ENCODE data around the gene GMPR2. TPM values are rescaled to one million over a fixed set of nuclear protein-coding genes. Genes with fewer than 3 reads are reported as not detected.

The GMPR2 gene
- total and polyA plus RNA-seq, 2 of the 13 experiments (the other 11 are each of a cell fraction or from before 2014, with no cell fraction given), result 210 to 273 TPM

DNA sequence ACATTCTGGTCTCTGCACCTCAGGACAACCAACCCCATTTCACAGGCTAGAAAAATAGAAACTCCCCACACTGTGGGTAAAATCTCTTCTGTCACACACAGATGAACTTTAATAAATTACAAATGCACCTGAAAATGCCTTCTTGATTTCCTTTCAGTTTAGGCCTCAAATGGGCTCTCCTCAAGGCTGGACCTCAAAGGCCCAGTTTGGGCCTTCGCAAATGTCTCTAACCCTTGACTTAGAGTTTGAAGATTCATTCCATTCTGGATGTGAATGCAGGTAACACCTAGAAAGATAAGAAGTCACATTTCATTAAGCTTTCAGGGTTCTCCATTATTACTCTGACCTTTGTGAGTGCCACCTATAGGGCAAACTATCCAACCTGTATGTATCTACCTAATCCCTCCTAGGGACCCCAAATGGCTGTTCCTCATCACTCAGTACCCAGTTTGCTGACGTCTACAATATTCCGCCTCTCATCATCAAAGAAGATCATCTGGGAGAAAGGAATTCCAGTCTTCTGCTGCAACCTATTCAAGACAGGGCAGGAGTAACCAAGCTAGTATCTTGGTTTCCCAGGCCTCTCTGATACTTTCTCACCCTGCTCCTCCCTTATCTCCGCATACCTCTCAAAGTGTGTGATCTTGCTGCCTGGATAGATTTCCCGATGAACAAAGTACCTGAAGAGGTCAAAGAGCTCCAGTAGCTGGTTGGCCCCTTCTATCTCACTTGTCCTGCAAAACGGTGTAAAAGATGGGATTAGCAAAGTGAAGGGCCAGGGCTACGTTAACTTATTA, 18.7 kb upstream of the GMPR2 start (continued):
- TF ChIP-seq KDM5A (IDR thresholded peaks at IDR 0.05; ENCODE audit: borderline replicate concordance, low read length) (peak; percentile 91), NFATC3 (CRISPR knock-in tag; IDR thresholded peaks at IDR 0.05) (0 out of 2 replicates have a peak, but pooled peaks have one; percentile 5)

DNA sequence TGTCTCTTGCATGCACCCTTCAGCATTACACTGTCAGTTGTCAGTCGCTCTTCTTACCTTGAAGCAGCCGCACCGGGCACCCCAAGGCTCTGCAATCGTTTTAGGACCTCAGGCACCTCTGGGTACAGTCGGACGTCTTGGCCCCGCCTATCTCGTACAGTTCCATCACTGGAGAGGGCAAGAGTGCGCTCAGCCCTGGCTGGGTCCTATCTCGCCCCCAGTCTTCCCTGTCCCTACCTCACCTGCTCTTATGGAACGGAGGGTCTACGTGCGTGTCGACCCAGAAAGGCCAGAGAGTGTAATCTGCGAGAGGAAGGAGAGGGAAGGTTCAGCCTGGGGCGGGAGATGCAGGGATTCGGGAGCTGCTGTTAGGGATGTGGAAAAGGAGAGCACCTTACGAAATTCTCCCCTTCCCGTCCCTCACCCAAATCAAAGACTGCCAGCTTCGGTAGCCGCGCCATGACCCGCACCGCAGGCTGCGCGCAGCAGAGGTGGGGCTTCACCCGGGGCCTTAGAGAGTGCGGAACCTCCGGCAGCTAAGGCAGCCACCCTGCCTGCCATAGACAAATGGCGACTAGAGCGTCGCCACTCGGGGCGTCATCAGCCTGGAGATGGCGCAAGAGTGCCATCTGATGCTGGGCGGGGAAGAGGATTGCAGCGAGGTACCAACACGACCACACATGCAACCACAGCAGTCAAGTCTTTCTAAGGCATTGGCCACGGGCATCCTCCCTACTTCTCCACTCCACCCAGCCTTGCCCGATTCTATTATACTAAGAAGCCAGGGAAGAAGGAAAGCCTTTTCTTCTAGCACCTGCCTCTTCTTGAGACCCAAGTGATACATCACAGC, 17.0 kb upstream of the GMPR2 start, which contains the start of gene MDP1:
TSS of gene MDP1 (minus strand) at position 572 of the 850 bp plus-strand sequence. CDS start at position 461, 111 bp downstream.
- in situ Hi-C loops (cut with HindIII; ENCODE audit: extremely low pct_ligation_motif_present, low pct_unique_long_range_greater_than_20kb) (no loop called here), intact Hi-C loops (cut with micrococcal nuclease; ENCODE audit: unreplicated experiment) (loop anchor here (1.0 to 2.0 kb wide), 4 partner anchors 17 to 82 kb away; partner anchors contain the start of genes GMPR2, NEDD8, RABGGTA and TINF2)
- H3K79me2 ChIP-seq (ENCODE audit: insufficient read depth, low read length), result peaks cover 17% of the 10 kb centered on the region
- H3K36me3 ChIP-seq (replicated peaks in 1 of 2; ENCODE audit: control insufficient read depth in 1 of 2, insufficient read depth in 2 of 2, low read length in 2 of 2), result peaks cover 10 to 18% of the 10 kb centered on the region in 2 experiments; a peak in 4 of 5 replicates
- no peaks in the 10 kb centered on the region for H3K9me3 ChIP-seq (ENCODE audit: low read length)
- peak within 1 kb of the TSS; percentile 93 for H3K4me2 ChIP-seq (ENCODE audit: low read depth, low read length)
- DNase-seq (ENCODE audit: low spot score) (peak; percentile 95), ATAC-seq (peak; percentile 81), FAIRE-seq (peak; percentile 82)
- H4K20me1 ChIP-seq (ENCODE audit: insufficient read depth, low read length), result no peaks in the 10 kb centered on the region
- ChIA-PET POLR2A (interaction anchor here (0.6 to 8.1 kb wide), 32 partner anchors 9 to 1121 kb away, joined by 3 to 230 read pairs (median 6); partner anchors contain the start of genes ACIN1, C14orf119, CIDEB and DCAF11), CTCF (ENCODE audit: low intra/inter-chr PET ratio, low total read pairs) (interaction anchor here (1.3 to 3.1 kb wide), 5 partner anchors 16 to 92 kb away, joined by 7 to 44 read pairs (median 10); partner anchors contain the start of genes CIDEB, GMPR2, NEDD8 and RABGGTA)
- H3K27ac ChIP-seq (ENCODE audit: extremely low read length, insufficient read depth, low read length), result peak within 1 kb of the TSS; percentile 72
- WGBS (ENCODE audit: low lambda C conversion rate), result 1% methylated on average over 40 of the region's 40 CpGs
- peak within 1 kb of the TSS; percentile 81 for H3K9ac ChIP-seq (ENCODE audit: insufficient read depth, low read depth, low read length)
- no peaks in the 10 kb centered on the region; a peak in 1 of 5 replicates for H3K27me3 ChIP-seq (ENCODE audit: control insufficient read depth in 1 of 2, insufficient read depth in 2 of 2, low read length in 2 of 2)
- BruUV-seq (replicated peaks), result TSS peak; percentile 32
- H3K4me3 ChIP-seq (replicated peaks in 1 of 3; ENCODE audit: insufficient read depth in 1 of 3, low read depth in 2 of 3, low read length in 3 of 3), result peak within 1 kb of the TSS; percentile 67 to 98 (median 81)
- peak within 1 kb of the TSS; percentile 55 for H2AFZ ChIP-seq (ENCODE audit: low read length)
- H3K4me1 ChIP-seq (ENCODE audit: insufficient read depth, low read length), result peaks cover 39% of the 10 kb centered on the region
- TF ChIP-seq ZNF670 (CRISPR knock-in tag; IDR thresholded peaks at IDR 0.05; ENCODE audit: borderline replicate concordance) (no peak), MAFK (conservative IDR thresholded peaks at IDR 0.05 in 1 of 2, IDR thresholded peaks at IDR 0.05 in 1 of 2; ENCODE audit: low read length in 2 of 2) (peak; percentile 6 to 49; a peak in 2 of 4 replicates), KDM4B (CRISPR knock-in tag; IDR thresholded peaks at IDR 0.05) (peak; percentile 88), MAZ (IDR thresholded peaks at IDR 0.05; ENCODE audit: borderline replicate concordance, low read depth, low read length) (peak; percentile 79; the same call in 1 of the 2 replicates), MAZ (CRISPR knock-in tag; IDR thresholded peaks at IDR 0.05; ENCODE audit: low read depth) (peak; percentile 95), ZNF17 (CRISPR knock-in tag; IDR thresholded peaks at IDR 0.05) (no peak), CC2D1A (CRISPR knock-in tag; IDR thresholded peaks at IDR 0.05) (peak; percentile 94; the same call in 1 of the 2 replicates), NFKBIZ (CRISPR knock-in tag; IDR thresholded peaks at IDR 0.05) (peak; percentile 92), SMC3 (IDR thresholded peaks at IDR 0.05; ENCODE audit: low read length) (peak; percentile 73; the same call in 1 of the 2 replicates), ZNF850 (CRISPR knock-in tag; conservative IDR thresholded peaks at IDR 0.05) (no peak), ZNF660 (CRISPR knock-in tag; IDR thresholded peaks at IDR 0.05; ENCODE audit: borderline replicate concordance, low read depth) (no peak; the same call in 1 of the 2 replicates), ZNF572 (CRISPR knock-in tag; IDR thresholded peaks at IDR 0.05) (0 out of 2 replicates have a peak, but pooled peaks have one; percentile 48), HNRNPH1 (optimal IDR thresholded peaks at IDR 0.05; ENCODE audit: low read depth, low read length) (peak; percentile 72)
- TF ChIP-seq, protein P1, sequence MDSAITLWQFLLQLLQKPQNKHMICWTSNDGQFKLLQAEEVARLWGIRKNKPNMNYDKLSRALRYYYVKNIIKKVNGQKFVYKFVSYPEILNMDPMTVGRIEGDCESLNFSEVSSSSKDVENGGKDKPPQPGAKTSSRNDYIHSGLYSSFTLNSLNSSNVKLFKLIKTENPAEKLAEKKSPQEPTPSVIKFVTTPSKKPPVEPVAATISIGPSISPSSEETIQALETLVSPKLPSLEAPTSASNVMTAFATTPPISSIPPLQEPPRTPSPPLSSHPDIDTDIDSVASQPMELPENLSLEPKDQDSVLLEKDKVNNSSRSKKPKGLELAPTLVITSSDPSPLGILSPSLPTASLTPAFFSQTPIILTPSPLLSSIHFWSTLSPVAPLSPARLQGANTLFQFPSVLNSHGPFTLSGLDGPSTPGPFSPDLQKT (CRISPR knock-in tag; IDR thresholded peaks at IDR 0.05; ENCODE audit: borderline replicate concordance), result no peak
- TF ChIP-seq, protein P2, sequence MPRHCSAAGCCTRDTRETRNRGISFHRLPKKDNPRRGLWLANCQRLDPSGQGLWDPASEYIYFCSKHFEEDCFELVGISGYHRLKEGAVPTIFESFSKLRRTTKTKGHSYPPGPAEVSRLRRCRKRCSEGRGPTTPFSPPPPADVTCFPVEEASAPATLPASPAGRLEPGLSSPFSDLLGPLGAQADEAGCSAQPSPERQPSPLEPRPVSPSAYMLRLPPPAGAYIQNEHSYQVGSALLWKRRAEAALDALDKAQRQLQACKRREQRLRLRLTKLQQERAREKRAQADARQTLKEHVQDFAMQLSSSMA (CRISPR knock-in tag; IDR thresholded peaks at IDR 0.05), result peak; percentile 93; the same call in 1 of the 2 replicates
